GM12878 (cell line): ENCODE results near the gene MACF1. TPM values are rescaled to one million over a fixed set of nuclear protein-coding genes. Genes with fewer than 3 reads are reported as not detected.

ENCODE experiments used
- CBX3 ChIP-seq: fragments of 200-600 bp; sonication (generic); IDR thresholded peaks from 2 replicates; pipeline ENCODE4 v1.6.1; 2016; ENCODE audit warnings: low read depth, borderline replicate concordance
- CREM ChIP-seq: IDR thresholded peaks from 2 replicates; pipeline ENCODE4 v1.6.1; 2014; ENCODE audit warnings: antibody characterized with exemption, low read depth
- GABPA ChIP-seq: IDR thresholded peaks from 2 replicates; pipeline ENCODE4 v1.6.1; 2014; ENCODE audit warnings: antibody characterized with exemption, low read depth, mild to moderate bottlenecking, inconsistent platforms
- HDAC6 ChIP-seq: fragments of 200-600 bp; sonication (generic); IDR thresholded peaks from one replicate; pipeline ENCODE4 v1.8.0; 2017; ENCODE audit warnings: antibody characterized with exemption; ENCODE audit not compliant: unreplicated experiment
- POLR2A ChIP-seq: IDR thresholded peaks from 2 replicates; pipeline ENCODE4 v1.6.1; 2011; ENCODE audit warnings: low read depth, mild to moderate bottlenecking, low read length
- ZBTB40 ChIP-seq: fragments of 450-650 bp; IDR thresholded peaks from 2 replicates; pipeline ENCODE4 v1.6.1; 2016; ENCODE audit warnings: mild to moderate bottlenecking, moderate library complexity, borderline replicate concordance
- ZZZ3 ChIP-seq: IDR thresholded peaks from 2 replicates; pipeline ENCODE4 v1.6.1; 2011; ENCODE audit warnings: low read depth; ENCODE audit not compliant: control insufficient read depth, insufficient read length
- polyA plus RNA-seq, 11 experiments: library from polyadenylated mRNA; depleted of rRNA in 4 of 11; unstranded in 6 of 11; stranded (reverse) in 5 of 11; fragments of >200 nt; fragmentation: Nextera tagmentation in 4 of 11; fragmentation: Illumina TruSeq in 1 of 11; extraction: Ambion mirVana in 4 of 11; extraction: Trizol in 1 of 11; gene quantifications; 1 replicate in 1 of 11; 2 replicates in 10 of 11; pipeline versions ENCODE4 v1.2.1 to v1.2.3, GENCODE V29; 2011 to 2016; ENCODE audit warnings: inconsistent platforms in 2 of 11, missing spikeins in 2 of 11, low read depth in 1 of 11
- total RNA-seq, 4 experiments: library from RNA; depleted of rRNA in 3 of 4; stranded (reverse); fragments of >200 nt in 3 of 4; fragmentation: Illumina TruSeq in 1 of 4; extraction: Trizol in 1 of 4; gene quantifications; 2 replicates each; pipeline versions ENCODE4 v1.2.1 to v1.2.3, GENCODE V29; 2013 to 2021

MACF1 gene
- total and polyA plus RNA-seq, 10 of the 15 experiments (the other 5 are each of a cell fraction or from before 2014, with no cell fraction given) = 15.5 to 201 (median 76.9) TPM

GRCh38 chr1:39488012-39488545 lies 283.6 kb downstream of the MACF1 start (continued):
- no peak for TF ChIP-seq ZBTB40
- TF ChIP-seq CREM = no peak
- TF ChIP-seq GABPA = no peak
- TF ChIP-seq CBX3 = no peak
- TF ChIP-seq HDAC6 = no peak
- no peak for TF ChIP-seq POLR2A
- TF ChIP-seq ZZZ3 = no peak
- TF ChIP-seq, all 136 proteins: peak for 0
